HEK293T (cell line): ENCODE results near the gene TANK.

Experiments
- ARNT ChIP-seq: fragments of 450-650 bp; IDR thresholded peaks from 2 replicates; pipeline ENCODE4 v1.6.1; 2017; ENCODE audit warnings: mild to moderate bottlenecking
- BHLHE40 ChIP-seq: fragments of 450-650 bp; IDR thresholded peaks from 2 replicates; pipeline ENCODE4 v1.6.1; 2016; ENCODE audit warnings: mild to moderate bottlenecking, moderate library complexity, borderline replicate concordance
- ELF4 ChIP-seq: fragments of 450-650 bp; IDR thresholded peaks from 2 replicates; pipeline ENCODE4 v1.6.1; 2017; ENCODE audit warnings: antibody characterized with exemption
- FOXA1 ChIP-seq: fragments of 450-650 bp; IDR thresholded peaks from 2 replicates; pipeline ENCODE4 v1.6.1; 2016; ENCODE audit warnings: mild to moderate bottlenecking
- FOXK2 ChIP-seq: fragments of 450-650 bp; IDR thresholded peaks from 2 replicates; pipeline ENCODE4 v1.6.1; 2016; ENCODE audit warnings: mild to moderate bottlenecking
- FOXM1 ChIP-seq: fragments of 450-650 bp; IDR thresholded peaks from 2 replicates; pipeline ENCODE4 v1.6.1; 2017; ENCODE audit warnings: mild to moderate bottlenecking, borderline replicate concordance
- HDGF ChIP-seq: fragments of 450-650 bp; IDR thresholded peaks from 2 replicates; pipeline ENCODE4 v1.6.1; 2017; ENCODE audit warnings: antibody characterized with exemption, borderline replicate concordance
- L3MBTL2 ChIP-seq: fragments of 450-650 bp; conservative IDR thresholded peaks from 2 replicates; pipeline ENCODE4 v1.6.1; 2016; ENCODE audit warnings: mild to moderate bottlenecking
- LEF1 ChIP-seq: fragments of 450-650 bp; IDR thresholded peaks from 2 replicates; pipeline ENCODE4 v1.6.1; 2017; ENCODE audit warnings: mild to moderate bottlenecking, borderline replicate concordance
- NFRKB ChIP-seq: fragments of 450-650 bp; IDR thresholded peaks from 2 replicates; pipeline ENCODE4 v1.6.1; 2016; ENCODE audit warnings: mild to moderate bottlenecking, moderate library complexity
- PKNOX1 ChIP-seq: fragments of 450-650 bp; IDR thresholded peaks from 2 replicates; pipeline ENCODE4 v1.6.1; 2016
- SP1 ChIP-seq: fragments of 450-650 bp; IDR thresholded peaks from 2 replicates; pipeline ENCODE4 v1.6.1; 2017
- SUZ12 ChIP-seq: fragments of 450-650 bp; IDR thresholded peaks from 2 replicates; pipeline ENCODE4 v1.6.1; 2016; ENCODE audit warnings: mild to moderate bottlenecking
- TARDBP ChIP-seq: fragments of 450-650 bp; IDR thresholded peaks from 2 replicates; pipeline ENCODE4 v1.6.1; 2016

GRCh38 chr2:161158882-161159281 is 1.3 kb upstream of the TANK start:
- TF ChIP-seq ELF4 (no peak), PKNOX1 (no peak), FOXM1 (no peak), TARDBP (no peak), NFRKB (no peak), LEF1 (no peak), SP1 (no peak), FOXA1 (no peak), FOXK2 (no peak), SUZ12 (no peak), ARNT (no peak), HDGF (no peak), BHLHE40 (no peak), L3MBTL2 (no peak)
